K562 (cell line): ENCODE measurements around the gene LAMTOR4. TPM values are rescaled to one million over a fixed set of nuclear protein-coding genes. Genes with fewer than 3 reads are reported as not detected.

Experiments
- HDAC6 ChIP-seq: IDR thresholded peaks from 2 replicates; pipeline ENCODE4 v1.6.1; 2012; ENCODE audit warnings: low read depth, mild to moderate bottlenecking, control low read depth, inconsistent platforms, low read length, moderate library complexity
- HIVEP1 ChIP-seq: fragments of 250-450 bp; sonication (Bioruptor Pico); IDR thresholded peaks from 2 replicates; pipeline ENCODE4 v1.4.0; 2020; ENCODE audit warnings: mild to moderate bottlenecking
- HNRNPK ChIP-seq: fragments of 200-400 bp; formaldehyde crosslinking; IDR thresholded peaks from one replicate; pipeline ENCODE4 v1.6.1; 2018; ENCODE audit warnings: mild to moderate bottlenecking, low read depth, low read length; ENCODE audit not compliant: poor library complexity, severe bottlenecking
- MYNN ChIP-seq, 2 experiments: sonication (generic); formaldehyde crosslinking in 1 of 2; IDR thresholded peaks; 2 replicates each; pipeline versions ENCODE4 v1.5.0 to v1.6.1; 2016 to 2020; ENCODE audit warnings: antibody characterized with exemption in 1 of 2, missing genetic modification reagents in 1 of 2
- NFRKB ChIP-seq: fragments of 450-650 bp; IDR thresholded peaks from 2 replicates; pipeline ENCODE4 v1.6.1; 2016; ENCODE audit warnings: low read depth
- PHF20 ChIP-seq: fragments of 450-650 bp; IDR thresholded peaks from 2 replicates; pipeline ENCODE4 v1.6.1; 2018; ENCODE audit not compliant: partially characterized antibody
- STAT5A ChIP-seq: IDR thresholded peaks from 2 replicates; pipeline ENCODE4 v1.6.1; 2012; ENCODE audit warnings: low read length, inconsistent platforms, borderline replicate concordance
- TAF1 ChIP-seq: IDR thresholded peaks from 2 replicates; pipeline ENCODE4 v1.6.1; 2011; ENCODE audit warnings: mild to moderate bottlenecking, low read length, moderate library complexity; ENCODE audit not compliant: insufficient read depth, control insufficient read depth, severe bottlenecking; ENCODE audit errors: extremely low read depth
- ZBED1 ChIP-seq: IDR thresholded peaks from 2 replicates; pipeline ENCODE4 v1.6.1; 2014
- ZFX ChIP-seq: sonication (generic); formaldehyde crosslinking; IDR thresholded peaks from 2 replicates; pipeline ENCODE4 v1.8.0; 2022; ENCODE audit warnings: mild to moderate bottlenecking, missing genetic modification reagents, moderate library complexity
- ZNF146 ChIP-seq: IDR thresholded peaks from one replicate; pipeline ENCODE4 v1.6.1; 2018; ENCODE audit warnings: missing compliant biosample characterization; ENCODE audit not compliant: unreplicated experiment
- ZNF165 ChIP-seq: fragments of 250-450 bp; sonication (Bioruptor Pico); IDR thresholded peaks from 2 replicates; pipeline ENCODE4 v1.4.0; 2020; ENCODE audit warnings: borderline replicate concordance
- ZNF24 ChIP-seq: fragments of 450-650 bp; IDR thresholded peaks from 2 replicates; pipeline ENCODE4 v1.6.1; 2016
- ZNF253 ChIP-seq: fragments of 250-450 bp; sonication (Bioruptor Pico); conservative IDR thresholded peaks from 2 replicates; pipeline ENCODE4 v1.6.1; 2021; ENCODE audit warnings: mild to moderate bottlenecking
- ZNF436 ChIP-seq: fragments of 250-450, 450-650 bp; sonication (Bioruptor Pico); formaldehyde crosslinking; IDR thresholded peaks from 2 replicates; pipeline ENCODE4 v1.7.0; 2020; ENCODE audit warnings: mild to moderate bottlenecking
- polyA plus RNA-seq, 8 experiments: library from polyadenylated mRNA; depleted of rRNA in 4 of 8; stranded (reverse) in 5 of 8; unstranded in 3 of 8; fragments of >200 nt; fragmentation: Nextera tagmentation in 2 of 8; fragmentation: Illumina TruSeq in 1 of 8; extraction: Ambion mirVana in 2 of 8; extraction: Trizol in 1 of 8; gene quantifications; 2 replicates each; pipeline versions ENCODE4 v1.2.1 to v1.2.3, GENCODE V29; 2011 to 2014; ENCODE audit warnings: inconsistent platforms in 1 of 8, missing spikeins in 1 of 8
- total RNA-seq, 7 experiments: library from RNA; depleted of rRNA in 6 of 7; stranded (reverse); fragments of >200 nt in 6 of 7; fragmentation: Illumina TruSeq in 2 of 7; extraction: Trizol in 2 of 7; gene quantifications; 2 replicates each; pipeline versions ENCODE4 v1.2.1 to v1.2.3, GENCODE V29; 2011 to 2021; ENCODE audit warnings: low replicate concordance in 1 of 7
- TF ChIP-seq, protein P1 (sequence below): fragments of 250-450 bp; sonication (Bioruptor Pico); IDR thresholded peaks from 2 replicates; pipeline ENCODE4 v1.9.0; 2021; ENCODE audit warnings: mild to moderate bottlenecking, inconsistent platforms
- TF ChIP-seq, protein P2 (sequence below): fragments of 450-650 bp; formaldehyde crosslinking; IDR thresholded peaks from 2 replicates; pipeline ENCODE4 v1.4.0; 2020; ENCODE audit warnings: mild to moderate bottlenecking, moderate library complexity
- TF ChIP-seq, protein P3 (sequence below): fragments of 250-450 bp; sonication (Bioruptor Pico); IDR thresholded peaks from 2 replicates; pipeline ENCODE4 v1.4.0; 2020; ENCODE audit warnings: mild to moderate bottlenecking, moderate library complexity
- TF ChIP-seq, protein P4 (sequence below): fragments of 250-450 bp; sonication (Bioruptor Pico); IDR thresholded peaks from 2 replicates; pipeline ENCODE4 v1.5.0; 2020; ENCODE audit warnings: mild to moderate bottlenecking, borderline replicate concordance

Gene LAMTOR4
- total and polyA plus RNA-seq, 9 of the 15 experiments (the other 6 are each of a cell fraction or from before 2014, with no cell fraction given) = 79.6 to 314 (median 195) TPM

DNA sequence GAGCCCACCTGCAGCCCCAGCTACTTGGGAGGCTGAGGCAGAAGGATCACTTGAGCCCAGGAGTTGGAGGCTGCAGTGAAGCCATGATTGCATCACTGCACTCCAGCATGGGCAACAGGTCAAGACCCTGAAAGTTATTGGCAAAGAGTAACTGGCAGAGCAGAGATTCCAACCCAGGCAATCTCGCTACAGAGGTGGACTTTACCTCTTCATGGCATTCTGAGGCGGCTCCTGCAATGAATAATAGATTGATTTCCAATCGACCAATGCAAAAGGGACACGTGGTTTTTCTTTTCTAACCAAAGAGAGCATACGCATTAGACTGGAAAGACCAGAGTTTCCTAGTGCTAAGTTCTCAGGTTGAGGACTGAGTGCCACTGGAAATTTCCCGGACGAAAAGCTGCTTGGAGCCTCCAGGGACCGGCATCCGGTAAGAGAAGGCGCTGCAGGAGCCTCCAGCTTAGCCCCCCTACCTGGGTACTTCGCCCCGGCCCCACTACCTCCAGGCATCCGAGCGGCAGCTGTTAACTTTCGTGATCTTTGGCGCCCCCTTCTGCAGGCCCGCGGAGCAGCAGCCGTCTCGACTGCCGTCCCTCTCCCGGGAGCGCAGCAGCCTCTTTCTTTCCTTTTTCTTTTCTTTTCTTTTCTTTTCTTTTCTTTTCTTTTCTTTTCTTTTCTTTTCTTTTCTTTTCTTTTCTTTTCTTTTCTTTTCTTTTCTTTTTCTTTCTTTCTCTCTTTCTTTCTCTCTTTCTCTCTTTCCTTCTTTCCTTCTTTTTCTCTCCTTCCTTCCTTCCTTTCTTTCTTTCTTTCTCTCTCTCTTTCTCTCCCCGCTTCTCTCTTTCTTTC lies 17.9 kb upstream of the LAMTOR4 start (continued):
- TF ChIP-seq, protein P1, sequence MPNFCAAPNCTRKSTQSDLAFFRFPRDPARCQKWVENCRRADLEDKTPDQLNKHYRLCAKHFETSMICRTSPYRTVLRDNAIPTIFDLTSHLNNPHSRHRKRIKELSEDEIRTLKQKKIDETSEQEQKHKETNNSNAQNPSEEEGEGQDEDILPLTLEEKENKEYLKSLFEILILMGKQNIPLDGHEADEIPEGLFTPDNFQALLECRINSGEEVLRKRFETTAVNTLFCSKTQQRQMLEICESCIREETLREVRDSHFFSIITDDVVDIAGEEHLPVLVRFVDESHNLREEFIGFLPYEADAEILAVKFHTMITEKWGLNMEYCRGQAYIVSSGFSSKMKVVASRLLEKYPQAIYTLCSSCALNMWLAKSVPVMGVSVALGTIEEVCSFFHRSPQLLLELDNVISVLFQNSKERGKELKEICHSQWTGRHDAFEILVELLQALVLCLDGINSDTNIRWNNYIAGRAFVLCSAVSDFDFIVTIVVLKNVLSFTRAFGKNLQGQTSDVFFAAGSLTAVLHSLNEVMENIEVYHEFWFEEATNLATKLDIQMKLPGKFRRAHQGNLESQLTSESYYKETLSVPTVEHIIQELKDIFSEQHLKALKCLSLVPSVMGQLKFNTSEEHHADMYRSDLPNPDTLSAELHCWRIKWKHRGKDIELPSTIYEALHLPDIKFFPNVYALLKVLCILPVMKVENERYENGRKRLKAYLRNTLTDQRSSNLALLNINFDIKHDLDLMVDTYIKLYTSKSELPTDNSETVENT (CRISPR knock-in tag) = no peak
- TF ChIP-seq, protein P2, sequence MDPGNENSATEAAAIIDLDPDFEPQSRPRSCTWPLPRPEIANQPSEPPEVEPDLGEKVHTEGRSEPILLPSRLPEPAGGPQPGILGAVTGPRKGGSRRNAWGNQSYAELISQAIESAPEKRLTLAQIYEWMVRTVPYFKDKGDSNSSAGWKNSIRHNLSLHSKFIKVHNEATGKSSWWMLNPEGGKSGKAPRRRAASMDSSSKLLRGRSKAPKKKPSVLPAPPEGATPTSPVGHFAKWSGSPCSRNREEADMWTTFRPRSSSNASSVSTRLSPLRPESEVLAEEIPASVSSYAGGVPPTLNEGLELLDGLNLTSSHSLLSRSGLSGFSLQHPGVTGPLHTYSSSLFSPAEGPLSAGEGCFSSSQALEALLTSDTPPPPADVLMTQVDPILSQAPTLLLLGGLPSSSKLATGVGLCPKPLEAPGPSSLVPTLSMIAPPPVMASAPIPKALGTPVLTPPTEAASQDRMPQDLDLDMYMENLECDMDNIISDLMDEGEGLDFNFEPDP (CRISPR knock-in tag) = no peak
- no peak for TF ChIP-seq HDAC6
- TF ChIP-seq NFRKB = 0 out of 2 replicates have a peak, but pooled peaks have one; percentile 56
- no peak for TF ChIP-seq PHF20
- no peak for TF ChIP-seq ZNF146 (CRISPR knock-in tag)
- TF ChIP-seq, protein P3, sequence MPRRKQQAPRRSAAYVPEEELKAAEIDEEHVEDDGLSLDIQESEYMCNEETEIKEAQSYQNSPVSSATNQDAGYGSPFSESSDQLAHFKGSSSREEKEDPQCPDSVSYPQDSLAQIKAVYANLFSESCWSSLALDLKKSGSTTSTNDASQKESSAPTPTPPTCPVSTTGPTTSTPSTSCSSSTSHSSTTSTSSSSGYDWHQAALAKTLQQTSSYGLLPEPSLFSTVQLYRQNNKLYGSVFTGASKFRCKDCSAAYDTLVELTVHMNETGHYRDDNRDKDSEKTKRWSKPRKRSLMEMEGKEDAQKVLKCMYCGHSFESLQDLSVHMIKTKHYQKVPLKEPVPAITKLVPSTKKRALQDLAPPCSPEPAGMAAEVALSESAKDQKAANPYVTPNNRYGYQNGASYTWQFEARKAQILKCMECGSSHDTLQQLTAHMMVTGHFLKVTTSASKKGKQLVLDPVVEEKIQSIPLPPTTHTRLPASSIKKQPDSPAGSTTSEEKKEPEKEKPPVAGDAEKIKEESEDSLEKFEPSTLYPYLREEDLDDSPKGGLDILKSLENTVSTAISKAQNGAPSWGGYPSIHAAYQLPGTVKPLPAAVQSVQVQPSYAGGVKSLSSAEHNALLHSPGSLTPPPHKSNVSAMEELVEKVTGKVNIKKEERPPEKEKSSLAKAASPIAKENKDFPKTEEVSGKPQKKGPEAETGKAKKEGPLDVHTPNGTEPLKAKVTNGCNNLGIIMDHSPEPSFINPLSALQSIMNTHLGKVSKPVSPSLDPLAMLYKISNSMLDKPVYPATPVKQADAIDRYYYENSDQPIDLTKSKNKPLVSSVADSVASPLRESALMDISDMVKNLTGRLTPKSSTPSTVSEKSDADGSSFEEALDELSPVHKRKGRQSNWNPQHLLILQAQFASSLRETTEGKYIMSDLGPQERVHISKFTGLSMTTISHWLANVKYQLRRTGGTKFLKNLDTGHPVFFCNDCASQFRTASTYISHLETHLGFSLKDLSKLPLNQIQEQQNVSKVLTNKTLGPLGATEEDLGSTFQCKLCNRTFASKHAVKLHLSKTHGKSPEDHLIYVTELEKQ (CRISPR knock-in tag) = no peak
- no peak for TF ChIP-seq HNRNPK
- no peak for TF ChIP-seq TAF1
- no peak for TF ChIP-seq ZNF436
- no peak for TF ChIP-seq STAT5A
- TF ChIP-seq, protein P4, sequence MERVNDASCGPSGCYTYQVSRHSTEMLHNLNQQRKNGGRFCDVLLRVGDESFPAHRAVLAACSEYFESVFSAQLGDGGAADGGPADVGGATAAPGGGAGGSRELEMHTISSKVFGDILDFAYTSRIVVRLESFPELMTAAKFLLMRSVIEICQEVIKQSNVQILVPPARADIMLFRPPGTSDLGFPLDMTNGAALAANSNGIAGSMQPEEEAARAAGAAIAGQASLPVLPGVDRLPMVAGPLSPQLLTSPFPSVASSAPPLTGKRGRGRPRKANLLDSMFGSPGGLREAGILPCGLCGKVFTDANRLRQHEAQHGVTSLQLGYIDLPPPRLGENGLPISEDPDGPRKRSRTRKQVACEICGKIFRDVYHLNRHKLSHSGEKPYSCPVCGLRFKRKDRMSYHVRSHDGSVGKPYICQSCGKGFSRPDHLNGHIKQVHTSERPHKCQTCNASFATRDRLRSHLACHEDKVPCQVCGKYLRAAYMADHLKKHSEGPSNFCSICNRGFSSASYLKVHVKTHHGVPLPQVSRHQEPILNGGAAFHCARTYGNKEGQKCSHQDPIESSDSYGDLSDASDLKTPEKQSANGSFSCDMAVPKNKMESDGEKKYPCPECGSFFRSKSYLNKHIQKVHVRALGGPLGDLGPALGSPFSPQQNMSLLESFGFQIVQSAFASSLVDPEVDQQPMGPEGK (CRISPR knock-in tag) = no peak
- no peak for TF ChIP-seq ZBED1
- no peak for TF ChIP-seq HIVEP1 (CRISPR knock-in tag)
- no peak for TF ChIP-seq ZFX
- no peak for TF ChIP-seq ZNF253
- TF ChIP-seq ZNF24 = no peak
- no peak for TF ChIP-seq ZNF165 (CRISPR knock-in tag)
- 0 out of 2 replicates have a peak, but pooled peaks have one; percentile 24 for TF ChIP-seq MYNN (IDR thresholded peaks at IDR 0.05)
- no peak for TF ChIP-seq MYNN (CRISPR knock-in tag; IDR thresholded peaks at IDR 0.05)
